Hematopoietic multipotent progenitor cell treated with erythropoietin and hydrocortisone succinate and interleukin-3 and kit ligand, for 6 days (in vitro differentiated cells): ENCODE data around the gene PPIL6.
"Not testable (repeated sequence)": the region's sequence is repeated elsewhere in the genome, so short reads cannot be mapped to it uniquely, and the experiment has no call there.

ENCODE experiments used
- DNase-seq: peaks from one replicate; pipeline ENCODE4 v3.0.0-alpha.2; 2015

The PPIL6 gene

DNA sequence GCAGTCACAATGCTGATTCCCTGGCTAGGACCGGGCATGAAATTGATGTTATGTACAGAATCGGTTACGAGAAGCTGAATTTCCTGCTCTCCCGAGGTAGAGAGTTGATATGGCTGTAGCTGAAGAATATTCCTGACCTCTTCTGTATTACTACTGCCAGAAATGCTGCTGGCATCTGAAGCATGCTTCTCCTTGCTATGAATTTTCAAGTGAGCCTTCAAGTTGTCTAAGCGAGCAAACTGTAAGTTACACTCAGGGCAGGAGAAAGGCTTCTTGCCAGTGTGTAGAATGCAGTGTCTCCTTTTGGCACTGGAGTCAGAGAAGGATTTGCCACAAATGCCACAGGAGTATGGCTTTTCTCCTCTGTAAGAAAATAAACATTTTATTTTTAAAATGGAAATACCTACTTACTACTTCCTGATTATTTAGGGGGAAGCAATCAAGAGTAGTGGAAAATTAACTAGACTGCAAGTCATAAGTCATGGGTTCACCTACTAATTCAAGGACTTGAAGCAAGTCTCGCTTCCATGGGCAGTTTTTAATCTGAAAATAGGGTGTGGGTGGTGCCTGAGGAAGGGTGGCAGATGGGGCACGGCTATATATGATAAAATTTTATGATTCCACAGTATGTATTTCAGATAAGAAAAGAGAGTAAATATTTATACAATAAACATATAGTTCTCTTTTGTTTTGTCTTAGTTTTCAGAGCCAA is 25.9 kb upstream of the PPIL6 start:
- DNase-seq: peak; percentile 47

DNA sequence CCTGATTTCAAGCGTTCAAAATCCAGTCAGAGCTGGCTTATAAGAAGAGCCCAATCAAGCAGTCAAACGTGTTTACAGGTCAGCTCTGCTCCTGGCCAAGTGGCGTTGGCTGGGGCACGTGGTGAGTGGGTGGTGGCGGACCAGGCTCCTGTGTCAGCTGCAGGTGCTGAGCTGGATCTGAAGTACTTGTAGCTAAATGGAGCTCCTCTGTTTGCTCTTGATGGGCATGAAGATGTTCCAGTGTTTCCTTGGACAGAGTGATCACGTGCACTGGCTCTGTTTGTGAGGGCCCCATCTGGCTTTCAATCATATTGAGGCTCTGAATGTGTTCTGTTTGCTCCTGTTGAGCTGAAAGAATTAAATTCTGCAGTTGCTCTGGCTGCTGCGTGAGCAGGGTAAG is 25.3 kb upstream of the PPIL6 start:
- no peak for DNase-seq

DNA sequence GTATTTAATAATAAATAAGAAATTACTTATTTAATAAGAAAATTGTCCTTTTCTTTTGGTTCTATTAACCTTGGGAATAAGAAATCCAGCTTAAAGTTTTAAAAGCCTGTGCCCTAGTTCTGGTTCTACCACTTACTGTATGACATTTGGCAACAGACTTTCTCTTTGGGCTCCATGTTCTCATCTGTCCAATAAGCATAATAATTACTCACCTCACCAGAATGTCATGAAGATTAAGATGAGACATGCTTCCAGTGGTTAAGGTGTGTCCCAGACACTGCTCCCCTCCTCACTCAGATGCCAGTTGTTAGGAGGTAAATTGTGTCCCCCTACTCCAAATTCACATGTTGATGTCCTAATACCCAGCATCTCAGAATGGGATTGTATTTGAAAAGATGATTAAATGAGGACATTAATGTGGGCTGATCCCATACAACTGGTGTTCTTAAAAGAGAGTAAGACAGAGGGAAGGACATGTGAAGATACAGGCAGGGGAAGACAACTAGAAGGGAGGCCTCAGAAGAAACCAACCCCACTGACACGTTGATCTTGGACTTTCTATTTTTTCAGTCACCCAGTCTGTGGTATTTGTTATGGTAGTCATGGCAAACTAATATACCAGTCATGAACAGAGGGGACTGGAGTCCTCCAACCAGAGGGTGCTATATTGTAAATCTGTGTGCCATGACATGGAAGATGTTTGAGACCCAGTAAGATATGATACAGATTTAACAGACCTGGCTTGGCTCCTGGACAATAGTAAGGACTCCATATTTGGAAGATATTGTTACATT is 21.5 kb upstream of the PPIL6 start:
- no peak for DNase-seq

DNA sequence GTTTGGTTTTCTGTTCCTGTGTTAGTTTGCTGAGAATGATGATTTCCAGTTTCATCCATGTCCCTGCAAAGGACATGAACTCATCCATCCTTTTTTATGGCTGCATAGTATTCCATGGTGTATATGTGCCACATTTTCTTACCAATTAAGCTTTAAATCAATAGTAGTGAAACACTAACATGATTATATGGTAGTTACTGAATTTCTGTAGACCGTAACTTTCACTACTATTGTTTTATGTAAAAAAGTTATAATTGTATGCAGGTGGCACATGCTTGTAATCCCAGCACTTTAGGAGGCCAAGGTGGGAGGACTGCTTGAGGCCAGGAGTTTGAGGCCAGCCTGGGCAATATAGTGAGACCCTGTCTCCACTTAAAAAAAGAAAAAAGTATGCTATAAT is 20.8 kb upstream of the PPIL6 start:
- DNase-seq: not testable (repeated sequence)

DNA sequence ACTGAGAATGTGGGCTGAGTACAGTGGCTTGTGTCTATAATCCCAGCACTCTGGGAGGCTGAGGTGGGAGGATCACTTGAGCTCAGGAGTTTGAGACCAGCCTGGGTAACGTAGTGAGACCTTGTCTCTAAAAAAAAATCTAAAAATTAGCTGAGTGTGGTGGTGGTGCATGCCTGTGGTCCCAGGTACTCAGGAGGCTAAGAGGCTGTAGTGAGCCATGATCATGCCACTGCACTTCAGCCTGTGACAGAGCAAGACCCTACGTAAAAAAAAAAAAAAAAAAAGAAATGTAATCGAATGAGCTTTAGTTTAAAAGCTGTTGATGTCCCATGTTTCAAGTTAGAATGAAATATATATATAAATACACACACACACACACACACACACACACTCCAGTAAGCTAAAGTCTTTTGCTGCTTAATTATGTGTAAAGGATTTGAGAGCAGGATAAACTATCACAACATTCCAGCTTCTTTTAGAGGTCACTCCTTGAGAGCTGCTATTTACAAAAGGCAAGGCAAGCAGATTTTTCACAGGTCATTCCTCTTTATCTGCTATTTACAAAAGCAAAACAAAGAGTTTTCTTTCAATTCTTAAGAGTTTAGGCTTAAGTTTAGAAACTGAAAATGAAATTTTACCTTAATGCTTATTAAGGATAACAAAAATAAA is 19.9 kb upstream of the PPIL6 start:
- no peak for DNase-seq

DNA sequence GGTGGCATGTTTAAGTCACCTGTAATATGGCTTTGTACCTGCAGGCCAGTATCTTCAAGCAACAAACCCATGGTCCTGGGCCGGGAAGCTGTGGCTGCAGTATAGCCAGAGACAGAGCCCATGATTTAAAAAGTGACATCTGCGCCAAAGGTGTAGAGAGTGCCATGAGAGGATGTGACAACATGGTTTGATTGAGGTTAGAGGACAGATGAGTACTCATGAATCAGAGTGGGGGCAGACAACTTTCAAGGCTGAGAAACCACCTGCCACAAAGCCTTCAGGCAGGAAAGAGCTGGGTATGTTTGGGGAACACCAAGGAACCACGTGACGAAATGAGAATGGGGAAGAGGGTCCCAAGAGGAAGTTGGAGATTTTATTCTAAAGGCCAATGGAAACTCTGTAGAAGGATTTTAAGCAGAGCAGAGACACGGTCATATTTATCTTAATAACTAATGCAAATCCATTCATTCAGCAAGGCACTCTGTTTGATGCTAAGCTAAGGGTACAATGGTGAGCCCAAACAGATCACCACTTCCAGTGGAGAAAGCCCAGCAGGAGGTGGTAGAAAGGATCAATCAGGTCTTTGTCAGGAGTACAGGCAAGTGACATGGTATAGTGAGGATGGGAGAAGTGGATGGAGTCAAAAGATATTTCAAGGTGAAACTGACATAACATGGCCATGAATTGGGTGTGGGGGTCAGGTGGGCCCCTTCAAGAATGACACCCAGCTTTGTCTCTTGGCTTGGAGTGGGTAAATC is 18.5 kb upstream of the PPIL6 start:
- DNase-seq: peak; percentile 36

DNA sequence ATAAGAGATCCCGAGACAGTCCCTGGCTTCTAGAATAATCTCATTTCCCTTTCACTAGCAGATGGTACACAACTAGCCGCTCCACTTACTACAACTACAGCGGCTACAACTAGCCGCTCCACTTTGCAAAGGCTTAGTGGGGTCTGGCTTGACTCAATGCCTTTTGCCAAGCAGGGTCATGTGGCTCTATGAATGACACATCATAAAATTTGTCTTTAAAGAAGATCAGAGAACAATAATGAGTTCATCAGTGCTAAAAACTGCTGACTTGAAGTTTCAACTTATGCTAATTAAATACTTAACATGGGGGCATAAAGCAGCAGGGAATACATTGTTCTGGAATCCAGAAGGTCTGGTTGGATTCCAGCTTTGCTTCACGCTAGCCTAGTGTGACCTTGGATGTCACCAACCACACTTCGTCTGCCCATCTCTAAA is 17.2 kb upstream of the PPIL6 start:
- DNase-seq: no peak

DNA sequence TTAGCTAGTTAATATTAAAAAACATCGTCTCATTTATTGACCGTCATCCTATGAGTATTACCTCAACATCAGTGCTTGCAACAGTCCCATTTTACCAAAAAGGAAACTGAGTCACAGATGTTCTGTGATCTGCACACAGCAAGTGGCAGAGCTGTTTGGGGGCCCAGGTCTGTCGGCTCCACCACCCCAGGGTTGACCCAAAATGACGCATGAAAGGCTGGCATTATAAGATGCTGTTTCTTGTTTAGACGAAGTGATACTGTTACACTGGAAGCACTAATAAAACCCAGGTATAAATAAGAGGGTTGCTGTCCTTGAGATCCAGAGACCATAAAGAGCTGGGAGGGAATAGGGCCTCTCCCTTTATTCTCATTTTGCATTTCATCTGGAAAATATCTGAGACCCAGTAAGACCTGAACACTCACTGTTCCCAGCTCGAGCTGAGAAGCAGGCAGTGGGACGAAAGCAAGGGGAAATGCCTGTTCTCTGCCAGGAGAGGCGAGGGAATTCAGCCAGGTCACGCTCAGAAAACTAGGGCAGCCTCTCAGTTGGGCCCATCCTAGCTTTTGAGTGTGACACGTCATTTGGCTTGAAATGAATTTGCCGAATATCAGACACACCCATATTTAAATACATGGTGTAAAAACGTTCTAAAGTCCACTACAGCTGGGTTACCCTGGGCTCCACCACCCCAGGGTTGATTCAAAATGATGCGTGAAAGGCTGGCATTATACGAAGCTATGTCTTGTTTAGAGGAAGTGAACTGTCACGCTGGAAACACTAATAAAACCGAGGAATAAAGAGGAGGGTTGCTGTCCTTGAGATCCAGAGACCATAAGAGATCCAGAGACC is 16.5 kb upstream of the PPIL6 start:
- no peak for DNase-seq

DNA sequence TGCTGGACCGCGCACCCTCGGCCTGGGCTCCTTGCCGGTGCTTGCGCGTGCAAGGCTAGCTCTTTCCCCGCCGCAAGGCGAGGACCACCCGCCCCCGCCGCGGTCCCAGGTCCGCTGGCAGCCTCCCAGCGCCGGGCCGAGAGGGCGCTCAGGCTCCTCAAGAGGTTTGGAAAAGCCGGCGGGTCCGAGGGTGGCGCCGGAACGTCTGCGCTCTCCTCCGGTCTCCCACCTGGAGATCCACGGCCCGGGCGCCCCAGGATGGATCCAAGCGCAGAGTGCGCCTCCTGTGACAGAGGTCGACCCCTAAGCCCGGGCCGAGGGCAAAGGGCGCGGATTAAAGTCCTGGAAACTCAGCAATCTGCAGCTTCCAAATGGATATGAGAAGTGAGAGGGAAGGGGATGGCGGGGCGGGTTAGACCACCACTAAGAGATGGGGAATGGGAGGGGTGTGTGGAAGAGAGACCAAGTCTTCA is 15.7 kb upstream of the PPIL6 start:
- peak; percentile 39 for DNase-seq

DNA sequence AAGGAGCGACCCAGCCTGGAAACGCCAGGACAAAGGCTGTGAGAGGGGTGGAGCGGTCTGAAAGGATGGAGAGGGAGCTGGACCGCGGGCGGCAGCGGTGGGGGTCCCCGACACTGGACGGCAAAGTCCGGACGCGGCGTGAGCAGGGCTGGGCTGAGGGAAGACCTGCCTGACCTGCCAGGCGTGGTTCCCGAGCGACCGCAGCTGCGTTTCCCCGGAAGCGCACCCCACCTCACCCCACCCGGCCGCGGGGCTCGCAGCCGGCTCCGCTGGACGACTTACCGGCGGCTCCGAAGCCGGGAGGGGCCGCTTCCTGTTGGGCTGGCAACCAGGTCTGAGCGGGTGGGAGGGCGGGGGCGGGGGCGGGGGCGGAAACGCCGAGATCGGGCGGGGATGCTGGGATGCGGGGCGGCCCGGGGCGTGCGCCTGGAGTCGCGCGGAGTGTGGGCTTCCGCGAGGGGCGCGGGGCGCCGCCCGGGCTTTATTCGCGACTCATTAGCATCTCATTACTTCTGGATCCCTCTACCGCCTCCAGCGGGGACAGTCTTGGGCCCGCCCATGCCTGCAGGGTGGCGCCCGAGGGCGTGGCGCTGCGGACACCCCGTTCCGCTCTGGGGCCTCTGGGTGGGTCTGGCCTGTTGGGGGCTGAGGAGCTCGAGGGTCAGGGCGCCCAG is 15.1 kb upstream of the PPIL6 start, which contains the start of gene MICAL1:
MICAL1 (minus strand) TSS at position 336 of the 674 bp plus-strand sequence. CDS start 1,576 bp downstream, outside the sequence.
- peak; percentile 89 for DNase-seq

DNA sequence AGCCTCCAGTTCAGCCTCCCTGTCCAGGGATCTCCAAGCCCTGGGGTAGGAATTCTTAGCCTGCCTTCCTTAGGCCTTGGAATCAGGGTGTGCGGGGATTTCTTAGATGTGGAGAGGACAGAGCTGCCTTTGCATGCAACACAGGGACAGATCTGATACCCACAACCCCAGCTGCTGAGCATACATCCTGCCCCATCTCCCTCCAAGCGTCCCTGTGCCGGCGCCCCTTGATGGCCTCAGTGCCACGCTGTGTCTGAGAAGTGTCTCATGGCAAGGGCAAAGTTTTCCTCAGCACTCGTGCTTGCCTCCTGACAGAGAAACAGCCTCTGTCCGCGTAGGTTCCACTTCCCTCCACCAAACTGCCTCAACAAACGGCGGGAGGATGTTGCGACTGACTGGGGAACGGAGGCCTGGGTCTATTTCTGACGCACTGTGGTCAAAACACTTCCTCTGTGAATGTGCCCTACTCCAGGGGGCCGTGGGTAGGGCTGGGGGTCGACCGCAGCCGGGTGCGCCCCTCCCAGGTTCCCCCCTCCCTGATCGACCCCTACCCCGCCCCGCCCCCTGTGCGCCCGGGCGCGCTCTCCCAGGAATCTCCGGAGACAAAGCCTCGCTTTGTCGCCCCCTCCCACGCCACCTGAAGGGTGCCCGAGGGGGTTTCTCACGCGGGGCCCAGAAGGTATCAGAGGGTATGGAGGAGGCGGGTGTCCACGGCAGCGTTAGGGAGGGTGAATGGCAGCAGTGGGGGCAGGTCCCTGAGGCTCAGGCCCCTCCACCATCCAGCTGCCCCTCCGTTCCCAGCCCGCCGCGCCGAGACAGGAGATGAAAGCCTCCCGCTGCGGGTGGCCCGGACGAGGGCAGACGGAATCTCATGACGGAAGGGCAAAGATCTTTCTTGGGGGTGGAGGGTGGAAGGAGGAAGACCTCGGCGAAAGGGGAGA is 14.3 kb upstream of the PPIL6 start:
- peak; percentile 59 for DNase-seq

DNA sequence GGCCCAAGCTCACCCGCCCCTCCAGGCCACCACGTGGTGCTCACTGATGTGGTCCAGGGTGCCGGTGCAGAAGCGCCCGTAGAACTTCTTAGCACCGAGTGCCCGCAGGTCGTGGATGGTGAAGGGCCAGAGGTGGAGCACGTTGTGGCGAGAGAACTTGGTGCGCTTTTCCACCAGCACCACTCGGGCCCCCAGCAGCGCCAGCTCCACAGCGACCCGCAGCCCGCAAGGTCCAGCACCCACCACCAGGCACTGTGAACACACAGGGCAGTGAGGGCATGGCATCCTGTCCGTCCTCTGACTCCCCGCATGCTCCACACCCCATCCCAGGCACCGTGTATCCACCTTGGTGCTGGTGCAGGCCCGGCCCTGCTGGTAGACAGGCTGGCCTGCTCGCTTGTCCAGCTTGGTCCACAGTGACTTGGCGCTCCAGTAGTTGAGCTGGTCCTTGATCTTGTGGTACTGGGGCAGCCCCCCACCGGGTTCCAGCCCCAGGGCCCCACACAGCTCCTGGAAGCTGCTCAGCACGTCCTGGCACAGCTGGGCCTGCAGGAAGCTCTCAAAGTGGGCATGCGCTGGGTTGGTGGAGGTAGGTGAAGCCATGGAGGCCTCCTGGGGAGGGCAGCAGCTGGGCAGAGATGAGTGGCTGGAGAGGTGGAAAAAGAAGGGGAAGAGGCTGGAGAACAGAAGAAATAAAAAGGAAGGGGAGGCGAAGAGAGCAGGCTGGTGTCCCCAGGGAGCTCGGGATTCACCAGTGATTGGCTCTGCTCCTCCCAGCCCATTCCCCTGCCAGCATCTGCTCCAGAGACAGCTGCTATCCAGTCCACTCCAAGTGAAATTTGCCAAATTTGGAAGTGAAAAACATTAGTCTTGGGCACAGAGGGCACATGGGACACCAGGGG is 13.4 kb upstream of the PPIL6 start:
- no peak for DNase-seq

DNA sequence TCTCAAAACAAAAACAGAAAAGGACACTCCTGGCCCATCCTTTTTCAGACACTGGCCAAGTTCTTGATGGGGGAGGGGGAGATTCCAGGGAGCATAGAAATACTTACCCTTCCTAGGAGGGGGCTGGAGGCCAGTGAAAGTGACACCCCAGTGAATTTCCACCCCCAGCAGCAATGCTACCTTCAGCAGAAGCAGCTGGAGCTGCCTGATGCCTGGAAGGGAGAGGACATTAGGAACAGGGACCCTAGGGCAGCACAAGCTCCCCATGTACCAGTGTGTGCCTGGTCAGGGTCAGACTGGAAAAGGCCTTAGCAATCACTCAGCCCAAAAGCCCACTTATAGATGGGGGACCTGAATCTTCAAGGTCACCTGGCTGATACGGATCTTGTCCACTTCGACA is 12.7 kb upstream of the PPIL6 start:
- DNase-seq: no peak

DNA sequence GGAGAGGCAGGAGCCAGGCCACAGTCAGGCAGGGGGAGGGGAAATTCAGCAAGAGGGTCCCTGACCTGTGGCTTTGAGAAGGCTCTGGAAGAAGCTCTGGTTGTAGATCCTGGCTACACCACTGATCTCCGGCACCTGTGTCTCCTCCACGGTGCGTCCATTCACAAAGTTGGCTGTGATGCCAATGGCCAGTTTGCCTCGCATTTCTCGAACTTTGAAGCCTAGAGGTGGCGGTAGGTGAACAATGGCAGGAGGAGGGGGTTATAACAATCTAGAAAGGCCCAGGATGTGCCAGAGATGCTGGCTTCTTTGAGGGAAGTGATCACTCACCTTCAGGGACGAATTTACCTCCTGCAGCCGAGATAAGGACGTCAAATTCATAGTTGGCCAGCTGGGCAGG is 11.8 kb upstream of the PPIL6 start:
- no peak for DNase-seq

DNA sequence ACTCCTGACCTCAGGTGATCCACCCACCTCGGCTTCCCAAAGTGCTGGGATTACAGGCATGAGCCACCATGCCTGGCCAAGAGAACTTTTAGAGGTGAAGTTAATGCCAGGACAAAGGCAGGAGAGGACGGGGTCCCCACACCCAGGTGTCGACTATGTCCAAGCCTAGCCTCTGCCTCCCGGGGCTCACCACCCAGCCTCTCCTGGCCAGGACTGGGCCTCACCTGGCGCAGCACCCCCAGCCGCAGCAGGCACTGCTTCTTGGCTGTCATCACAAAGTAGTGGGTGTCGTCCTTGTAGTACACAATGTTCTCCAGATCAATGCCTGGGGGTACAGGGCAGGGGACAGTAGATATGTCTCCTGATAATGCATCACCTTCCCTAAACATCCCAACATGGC is 10.9 kb upstream of the PPIL6 start:
- DNase-seq: no peak

DNA sequence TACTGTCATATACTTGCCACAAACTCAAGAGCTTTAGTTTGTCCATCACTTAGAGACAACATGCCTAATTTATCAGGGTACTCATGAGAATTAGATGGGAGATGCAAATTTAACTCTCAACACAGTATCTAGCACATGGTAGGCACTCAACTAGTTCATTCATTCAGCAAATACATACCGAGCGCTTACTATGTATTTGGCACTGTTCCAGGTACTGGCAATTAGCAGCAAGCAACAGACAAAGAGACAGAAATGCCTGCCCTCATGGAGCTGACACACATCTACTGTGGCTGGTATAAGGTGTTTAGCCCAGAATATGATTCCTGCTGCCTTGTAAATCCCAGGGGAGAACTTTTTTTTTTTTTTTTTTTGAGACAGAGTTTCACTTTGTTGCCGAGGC is 10.4 kb upstream of the PPIL6 start:
- DNase-seq: peak; percentile 38

DNA sequence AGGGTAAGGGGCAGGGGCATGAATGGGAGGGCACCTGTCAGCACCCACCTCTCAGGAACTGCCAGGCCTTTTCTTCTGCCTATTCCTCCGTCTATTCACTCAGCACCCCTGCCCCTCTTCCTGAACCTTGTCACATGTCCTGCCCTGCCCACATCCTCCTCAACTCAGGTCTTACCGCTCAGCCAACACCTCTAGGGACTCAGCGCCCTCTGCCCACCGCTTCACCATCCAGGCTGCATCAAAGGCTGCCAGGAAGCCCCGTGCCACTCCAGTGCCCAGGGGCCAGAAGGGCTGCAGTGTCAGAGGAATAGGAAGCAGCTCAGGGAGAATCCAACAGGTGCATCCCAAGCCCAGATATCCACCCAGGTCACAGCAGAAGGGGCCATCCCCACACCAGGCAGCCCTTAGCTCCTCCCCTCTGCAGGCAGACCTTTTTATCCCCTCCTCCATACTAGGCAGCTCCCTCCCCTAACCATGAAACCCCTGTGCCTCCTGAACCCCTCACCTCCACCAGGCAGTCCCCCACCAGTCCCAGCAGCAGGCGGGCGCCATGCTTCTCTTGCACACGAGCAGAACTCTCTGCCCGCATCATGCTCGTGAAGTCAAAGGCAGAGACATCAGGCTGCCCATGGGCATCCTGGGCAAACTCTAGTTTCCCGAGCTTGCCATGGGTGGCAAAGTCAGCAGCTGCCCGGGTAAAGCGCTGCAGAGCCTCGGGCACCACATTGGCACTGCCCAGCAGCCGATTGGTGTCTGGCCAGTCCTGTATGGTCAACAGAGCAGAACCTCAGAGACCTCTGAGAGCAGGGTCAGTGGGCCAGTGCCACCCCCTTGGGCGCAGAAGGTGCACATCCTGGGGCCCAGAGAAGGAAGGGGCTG is 9.6 kb upstream of the PPIL6 start:
- no peak for DNase-seq
